Measurements from ENCODE around the gene ITPR1.

- no peak for TF ChIP-seq CTCF (IDR thresholded peaks at IDR 0.05)
- TF ChIP-seq POLR2A (IDR thresholded peaks at IDR 0.05), result no peak
Observed at GRCh38 chr3:4514916-4515315, 21.8 kb downstream of the ITPR1 start.
